K562 (cell line): ENCODE measurements around the gene KLHDC10.

Source experiments
- CTCF ChIP-seq, 3 experiments: IDR thresholded peaks in 2 of 3; conservative IDR thresholded peaks in 1 of 3; 2 replicates each; pipeline ENCODE4 v1.5.1; 2011 to 2012; ENCODE audit warnings: low read length in 3 of 3, mild to moderate bottlenecking in 3 of 3, control low read depth in 2 of 3, improper control_type of control experiment in 1 of 3, inconsistent platforms in 1 of 3, low read depth in 1 of 3, mixed read lengths in 1 of 3, moderate library complexity in 1 of 3; ENCODE audit not compliant: insufficient read depth in 2 of 3
- EP300 ChIP-seq: IDR thresholded peaks from 2 replicates; pipeline ENCODE4 v1.6.1; 2012; ENCODE audit warnings: low read length, improper control_type of control experiment
- EZH2 ChIP-seq: IDR thresholded peaks from 2 replicates; pipeline ENCODE4 v1.6.1; 2012; ENCODE audit warnings: low read depth, mild to moderate bottlenecking, inconsistent platforms, low read length, borderline replicate concordance
- JUN ChIP-seq, 2 experiments: sonication (generic) in 1 of 2; formaldehyde crosslinking in 1 of 2; IDR thresholded peaks; 2 replicates each; pipeline versions ENCODE4 v1.6.1 to v1.8.0; 2012 to 2022; ENCODE audit warnings: borderline replicate concordance in 2 of 2, mild to moderate bottlenecking in 2 of 2, improper control_type of control experiment in 1 of 2, low read depth in 1 of 2, low read length in 1 of 2, missing genetic modification reagents in 1 of 2
- MAX ChIP-seq: sonication (generic); formaldehyde crosslinking; IDR thresholded peaks from 2 replicates; pipeline ENCODE4 v1.9.0; 2022; ENCODE audit warnings: mild to moderate bottlenecking, missing genetic modification reagents
- NFXL1 ChIP-seq: fragments of 450-650 bp; formaldehyde crosslinking; IDR thresholded peaks from 2 replicates; pipeline ENCODE4 v1.4.0; 2021; ENCODE audit warnings: mild to moderate bottlenecking
- PKNOX1 ChIP-seq: fragments of 450-650 bp; IDR thresholded peaks from 2 replicates; pipeline ENCODE4 v1.6.1; 2016
- STAT6 ChIP-seq: sonication (generic); formaldehyde crosslinking; IDR thresholded peaks from 2 replicates; pipeline ENCODE4 v1.8.1; 2023; ENCODE audit warnings: mild to moderate bottlenecking, missing genetic modification reagents
- TBP ChIP-seq: optimal IDR thresholded peaks from 2 replicates; pipeline ENCODE3; 2011; ENCODE audit warnings: low read depth, low read length, improper control_type of control experiment
- ZKSCAN1 ChIP-seq: fragments of 150-350 bp; IDR thresholded peaks from 2 replicates; pipeline ENCODE4 v1.6.1; 2016; ENCODE audit warnings: low read depth, low read length
- ZKSCAN3 ChIP-seq: fragments of 250-450 bp; sonication (Bioruptor Pico); IDR thresholded peaks from 2 replicates; pipeline ENCODE4 v1.4.0; 2020
- ZNF696 ChIP-seq: fragments of 250-450 bp; sonication (Bioruptor Pico); conservative IDR thresholded peaks from 2 replicates; pipeline ENCODE4 v1.4.0; 2020; ENCODE audit warnings: mild to moderate bottlenecking, moderate library complexity

GRCh38 chr7:130048906-130049305 lies 21.4 kb upstream of the KLHDC10 start:
- TF ChIP-seq NFXL1 (CRISPR knock-in tag) (no peak), ZNF696 (no peak), CTCF (IDR thresholded peaks at IDR 0.05 in 2 of 3, conservative IDR thresholded peaks at IDR 0.05 in 1 of 3; ENCODE audit: insufficient read depth in 2 of 3, low read depth in 1 of 3, low read length in 3 of 3) (no peak), EZH2 (no peak), ZKSCAN1 (no peak), MAX (CRISPR knock-in tag) (no peak), STAT6 (CRISPR knock-in tag) (no peak), PKNOX1 (no peak), EP300 (no peak), JUN (IDR thresholded peaks at IDR 0.05; ENCODE audit: borderline replicate concordance, low read depth, low read length) (no peak), JUN (CRISPR knock-in tag; IDR thresholded peaks at IDR 0.05; ENCODE audit: borderline replicate concordance) (no peak), TBP (no peak), ZKSCAN3 (CRISPR knock-in tag) (no peak)
